Heart left ventricle (tissue), 13 donors: ENCODE data around the gene DERL2.

Experiments used
- POLR2A ChIP-seq, 2 donors: fragments of 450-650 bp; IDR thresholded peaks; one replicate each; pipeline ENCODE4 v1.6.1; 2017; ENCODE audit warnings: antibody characterized with exemption in 2 of 2, mild to moderate bottlenecking in 2 of 2, moderate library complexity in 2 of 2
- TF ChIP-seq, protein P1 (sequence below), 12 donors: fragments of 200-600 bp; sonication (generic) in 4 of 12; IDR thresholded peaks; one replicate each; pipeline versions ENCODE4 v1.5.0 to v1.8.0; 2018 to 2022; ENCODE audit warnings: antibody characterized with exemption in 12 of 12, mild to moderate bottlenecking in 5 of 12
- donor health status: ischemic (EF 13 %, LVEDD 7.1; RV severe dilation, severe dysfunction).
- donor health status: DM: no; HTN: yes; CAD: no.
- donor health status: DM: no; HTN: no; CAD: no.
- donor health status: ischemic (EF 25% LVEDD 6.9; RV normal size, moderate dysfunction).
- donor health status: ischemic (EF 25% LVEDD 5.7; RV mildly dilated, moderate dysfunction).
- donor health status: ischemic (EF 35%, LVEDD 5.7; RV mildly dilated, moderate dysfunction).
- donor health status: nonischemic (EF 11% LVEDD 7.7; RV severe dilation, severe dysfunction).
- donor health status: DM: yes; HTN: yes; CAD: no.
- donor health status: PGD.
- donor health status: ischemic (EF 29% LVEDD 5.4; RV normal size, mild dysfunction).
- donor health status: nonischemic (EF 23%, LVEDD 6.1; RV moderate dilation, normal function).

DNA sequence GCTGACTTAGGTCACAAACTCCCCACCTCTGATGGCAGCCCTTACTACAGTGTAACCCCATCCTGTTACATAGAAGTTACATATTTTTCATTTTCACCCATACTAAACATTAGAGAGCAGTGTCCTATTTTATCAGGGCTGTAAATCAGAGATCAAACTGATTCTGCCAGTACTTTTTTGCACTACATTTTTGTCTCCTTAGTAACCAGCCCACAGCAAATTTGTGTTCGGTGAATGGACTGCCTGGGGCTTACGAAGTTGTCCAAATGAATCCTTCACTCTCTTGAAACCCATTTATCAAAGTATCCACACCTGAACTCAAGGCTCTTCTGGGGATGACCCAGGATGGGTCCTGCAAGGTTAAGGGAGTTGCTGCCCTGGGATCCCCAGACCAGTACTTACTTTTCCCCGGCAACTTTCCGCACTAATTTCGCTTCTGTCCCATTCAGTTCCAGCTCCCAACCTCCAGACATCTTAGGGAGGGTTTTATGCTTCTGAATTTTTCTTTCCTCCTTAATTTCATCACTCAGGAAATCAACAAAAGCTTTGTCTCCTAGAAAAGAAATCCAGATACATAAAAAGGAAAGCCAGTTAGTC, 48.2 kb downstream of the DERL2 start:
- TF ChIP-seq, protein P1, sequence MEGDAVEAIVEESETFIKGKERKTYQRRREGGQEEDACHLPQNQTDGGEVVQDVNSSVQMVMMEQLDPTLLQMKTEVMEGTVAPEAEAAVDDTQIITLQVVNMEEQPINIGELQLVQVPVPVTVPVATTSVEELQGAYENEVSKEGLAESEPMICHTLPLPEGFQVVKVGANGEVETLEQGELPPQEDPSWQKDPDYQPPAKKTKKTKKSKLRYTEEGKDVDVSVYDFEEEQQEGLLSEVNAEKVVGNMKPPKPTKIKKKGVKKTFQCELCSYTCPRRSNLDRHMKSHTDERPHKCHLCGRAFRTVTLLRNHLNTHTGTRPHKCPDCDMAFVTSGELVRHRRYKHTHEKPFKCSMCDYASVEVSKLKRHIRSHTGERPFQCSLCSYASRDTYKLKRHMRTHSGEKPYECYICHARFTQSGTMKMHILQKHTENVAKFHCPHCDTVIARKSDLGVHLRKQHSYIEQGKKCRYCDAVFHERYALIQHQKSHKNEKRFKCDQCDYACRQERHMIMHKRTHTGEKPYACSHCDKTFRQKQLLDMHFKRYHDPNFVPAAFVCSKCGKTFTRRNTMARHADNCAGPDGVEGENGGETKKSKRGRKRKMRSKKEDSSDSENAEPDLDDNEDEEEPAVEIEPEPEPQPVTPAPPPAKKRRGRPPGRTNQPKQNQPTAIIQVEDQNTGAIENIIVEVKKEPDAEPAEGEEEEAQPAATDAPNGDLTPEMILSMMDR (IDR thresholded peaks at IDR 0.05) = no peak
- TF ChIP-seq POLR2A (IDR thresholded peaks at IDR 0.05) = no peak
